Suprapubic skin (tissue), 4 donors: ENCODE data around the gene EEF1A2.

Experiments used
- EP300 ChIP-seq: sonication (generic); formaldehyde crosslinking; IDR thresholded peaks from one replicate; pipeline ENCODE4 v1.6.1; 2017; ENCODE audit warnings: antibody characterized with exemption
- POLR2AphosphoS5 ChIP-seq, 3 donors: sonication (generic); formaldehyde crosslinking; IDR thresholded peaks; one replicate each; pipeline ENCODE4 v1.6.1; 2017; ENCODE audit warnings: antibody characterized with exemption in 3 of 3
- TF ChIP-seq, protein P1 (sequence below), 2 donors: fragments of 200-600 bp in 1 of 2; fragments of 450-650 bp in 1 of 2; sonication (generic) in 1 of 2; IDR thresholded peaks; one replicate each; pipeline ENCODE4 v1.5.1; 2016 to 2019; ENCODE audit warnings: antibody characterized with exemption in 2 of 2, mild to moderate bottlenecking in 1 of 2, moderate library complexity in 1 of 2

DNA sequence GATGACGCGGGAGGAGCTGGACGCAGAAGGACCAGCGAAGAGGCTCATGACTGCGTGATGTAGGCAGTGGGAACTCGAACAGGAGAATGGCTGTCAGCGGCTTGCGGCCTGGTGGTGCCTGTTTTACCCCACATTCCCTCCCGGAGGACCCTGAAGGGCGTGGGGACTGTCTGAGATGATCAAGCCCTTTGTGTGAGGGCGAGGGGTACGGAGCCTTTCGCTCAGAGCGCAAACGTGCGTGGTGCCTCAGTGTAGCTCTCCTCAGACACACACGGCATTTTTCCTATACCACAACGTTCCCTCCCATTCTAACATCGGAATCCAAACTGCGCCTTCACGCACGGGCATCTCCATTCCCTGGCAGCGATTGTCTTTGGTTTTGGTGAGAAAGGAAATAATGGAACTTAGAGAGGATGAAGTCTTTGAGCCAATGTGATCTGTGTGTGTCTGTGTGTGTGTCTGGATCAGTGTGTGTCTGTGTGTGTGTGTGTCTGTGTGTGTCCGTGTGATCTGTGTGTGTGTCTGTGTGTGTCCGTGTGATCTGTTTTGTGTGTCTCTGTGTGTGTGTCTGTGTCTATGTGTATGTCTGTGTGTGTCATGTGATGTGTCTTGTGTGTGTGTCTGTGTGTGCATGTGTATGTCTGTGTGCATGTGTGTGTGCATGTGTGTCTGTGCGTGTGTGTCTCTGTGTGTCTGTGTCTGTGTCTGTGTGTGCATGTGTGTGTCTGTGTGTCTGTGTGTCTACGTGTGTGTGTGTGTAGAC lies 33.0 kb upstream of the EEF1A2 start:
- TF ChIP-seq EP300 (no peak), POLR2AphosphoS5 (IDR thresholded peaks at IDR 0.05) (no peak)
- TF ChIP-seq, protein P1, sequence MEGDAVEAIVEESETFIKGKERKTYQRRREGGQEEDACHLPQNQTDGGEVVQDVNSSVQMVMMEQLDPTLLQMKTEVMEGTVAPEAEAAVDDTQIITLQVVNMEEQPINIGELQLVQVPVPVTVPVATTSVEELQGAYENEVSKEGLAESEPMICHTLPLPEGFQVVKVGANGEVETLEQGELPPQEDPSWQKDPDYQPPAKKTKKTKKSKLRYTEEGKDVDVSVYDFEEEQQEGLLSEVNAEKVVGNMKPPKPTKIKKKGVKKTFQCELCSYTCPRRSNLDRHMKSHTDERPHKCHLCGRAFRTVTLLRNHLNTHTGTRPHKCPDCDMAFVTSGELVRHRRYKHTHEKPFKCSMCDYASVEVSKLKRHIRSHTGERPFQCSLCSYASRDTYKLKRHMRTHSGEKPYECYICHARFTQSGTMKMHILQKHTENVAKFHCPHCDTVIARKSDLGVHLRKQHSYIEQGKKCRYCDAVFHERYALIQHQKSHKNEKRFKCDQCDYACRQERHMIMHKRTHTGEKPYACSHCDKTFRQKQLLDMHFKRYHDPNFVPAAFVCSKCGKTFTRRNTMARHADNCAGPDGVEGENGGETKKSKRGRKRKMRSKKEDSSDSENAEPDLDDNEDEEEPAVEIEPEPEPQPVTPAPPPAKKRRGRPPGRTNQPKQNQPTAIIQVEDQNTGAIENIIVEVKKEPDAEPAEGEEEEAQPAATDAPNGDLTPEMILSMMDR (IDR thresholded peaks at IDR 0.05), result no peak
